Lower leg skin (tissue), 4 donors: ENCODE data around the gene CFAP119. TPM values are rescaled to one million over a fixed set of nuclear protein-coding genes. Genes with fewer than 3 reads are reported as not detected.

ENCODE experiments used
- DNase-seq, 2 donors: peaks; one replicate each; pipeline ENCODE4 v3.0.0-alpha.2; 2019; ENCODE audit warnings: low spot score in 2 of 2
- H3K4me3 ChIP-seq: fragments of 200-600 bp; sonication (generic); 2 replicates; pipeline ENCODE4 v1.5.1; 2017; ENCODE audit warnings: mild to moderate bottlenecking, low read depth; ENCODE audit not compliant: poor library complexity, severe bottlenecking
- POLR2A ChIP-seq, 2 donors: fragments of 450-650 bp; IDR thresholded peaks; one replicate each; pipeline ENCODE4 v1.6.1; 2016 to 2017; ENCODE audit warnings: antibody characterized with exemption in 2 of 2, mild to moderate bottlenecking in 1 of 2, moderate library complexity in 1 of 2
- WGBS, 2 donors: methylation state at CpG; one replicate each; pipeline ENCODE4 v1.1.5; 2018; 5-methylcytosine and 5-hydroxymethylcytosine counted together
- intact Hi-C: fragments of 100-400 bp; cut with DNase I; formaldehyde crosslinking; loops from one replicate; pipeline ENCODE4 v1.15.0; 2023; ENCODE audit warnings: low total_unique reads
- total RNA-seq, 4 donors: library from RNA; depleted of rRNA; stranded (reverse); fragments of >200 nt; gene quantifications; one replicate each; pipeline ENCODE4 v1.1.0, GENCODE V29; 2016
- TF ChIP-seq, protein P1 (sequence below), 3 donors: fragments of 450-650 bp; IDR thresholded peaks; one replicate each; pipeline ENCODE4 v1.5.1; 2016; ENCODE audit warnings: antibody characterized with exemption in 3 of 3, mild to moderate bottlenecking in 3 of 3, moderate library complexity in 2 of 3

The CFAP119 gene
- total RNA-seq, 4 donors from 2014 or later: 1.2 to 4.1 (median 2.6) TPM

DNA sequence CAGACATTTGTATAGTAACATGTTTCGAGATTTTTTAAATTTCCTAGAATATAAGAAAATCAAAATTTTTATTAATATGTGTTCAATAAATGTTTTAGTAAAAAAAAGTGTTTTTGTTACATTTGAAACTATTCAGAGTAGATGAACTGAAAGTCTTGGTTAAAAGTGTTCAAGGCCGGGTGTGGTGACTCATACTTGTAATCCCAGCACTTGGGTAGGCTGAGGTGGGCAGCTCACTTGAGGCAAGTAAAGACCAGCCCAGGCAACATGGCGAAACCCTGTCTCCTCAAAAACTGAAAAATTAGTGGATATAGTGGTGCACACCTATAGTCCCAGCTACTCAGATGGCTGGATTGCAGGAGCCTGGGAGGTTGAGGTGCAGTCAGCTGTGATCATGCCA, 30.5 kb downstream of the CFAP119 start:
- TF ChIP-seq, protein P1, sequence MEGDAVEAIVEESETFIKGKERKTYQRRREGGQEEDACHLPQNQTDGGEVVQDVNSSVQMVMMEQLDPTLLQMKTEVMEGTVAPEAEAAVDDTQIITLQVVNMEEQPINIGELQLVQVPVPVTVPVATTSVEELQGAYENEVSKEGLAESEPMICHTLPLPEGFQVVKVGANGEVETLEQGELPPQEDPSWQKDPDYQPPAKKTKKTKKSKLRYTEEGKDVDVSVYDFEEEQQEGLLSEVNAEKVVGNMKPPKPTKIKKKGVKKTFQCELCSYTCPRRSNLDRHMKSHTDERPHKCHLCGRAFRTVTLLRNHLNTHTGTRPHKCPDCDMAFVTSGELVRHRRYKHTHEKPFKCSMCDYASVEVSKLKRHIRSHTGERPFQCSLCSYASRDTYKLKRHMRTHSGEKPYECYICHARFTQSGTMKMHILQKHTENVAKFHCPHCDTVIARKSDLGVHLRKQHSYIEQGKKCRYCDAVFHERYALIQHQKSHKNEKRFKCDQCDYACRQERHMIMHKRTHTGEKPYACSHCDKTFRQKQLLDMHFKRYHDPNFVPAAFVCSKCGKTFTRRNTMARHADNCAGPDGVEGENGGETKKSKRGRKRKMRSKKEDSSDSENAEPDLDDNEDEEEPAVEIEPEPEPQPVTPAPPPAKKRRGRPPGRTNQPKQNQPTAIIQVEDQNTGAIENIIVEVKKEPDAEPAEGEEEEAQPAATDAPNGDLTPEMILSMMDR (IDR thresholded peaks at IDR 0.05): no peak
- TF ChIP-seq POLR2A (IDR thresholded peaks at IDR 0.05): no peak
- WGBS, 2 donors: 87 to 94% methylated on average over 3 of the region's 3 CpGs
- intact Hi-C loops: no loop called here
- H3K4me3 ChIP-seq: no peak overlapping the region
- no peak for DNase-seq

DNA sequence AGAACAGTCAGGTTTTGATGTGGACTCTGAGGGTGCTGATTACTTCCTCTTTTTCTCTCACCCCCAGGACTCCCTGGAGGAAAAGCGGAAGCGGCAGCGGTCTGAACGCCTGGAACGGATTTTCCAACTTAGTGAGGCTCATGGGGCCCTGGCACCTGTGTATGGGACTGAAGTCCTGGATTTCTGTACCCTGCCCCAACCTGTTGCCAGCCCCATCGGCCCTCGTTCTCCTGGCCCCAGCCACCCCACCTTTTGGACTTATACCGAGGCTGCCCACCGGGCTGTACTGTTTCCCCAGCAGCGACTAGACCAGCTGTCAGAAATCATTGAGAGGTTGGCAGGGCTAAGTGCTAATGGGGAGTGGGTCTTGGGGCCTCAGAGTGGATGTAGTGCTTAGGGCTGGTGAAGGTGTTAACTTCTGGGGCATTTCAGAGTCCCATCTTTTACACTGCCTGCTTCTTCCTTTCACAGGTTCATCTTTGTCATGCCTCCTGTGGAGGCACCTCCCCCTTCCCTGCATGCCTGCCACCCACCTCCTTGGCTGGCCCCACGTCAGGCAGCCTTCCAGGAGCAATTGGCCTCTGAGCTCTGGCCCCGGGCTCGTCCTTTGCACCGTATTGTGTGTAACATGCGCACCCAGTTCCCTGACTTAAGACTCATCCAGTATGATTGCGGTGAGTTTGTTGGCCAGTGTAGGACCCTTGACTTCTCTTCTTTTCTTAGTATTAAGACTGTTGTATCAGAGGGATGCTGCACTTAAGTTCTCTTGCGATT, 32.8 kb downstream of the CFAP119 start:
- intact Hi-C loops: loop anchor here (10.0 kb wide), 1 partner anchor 46 kb away; no protein-coding TSS in a partner anchor
- DNase-seq: no peak
- WGBS, 2 donors: 79 to 81% methylated on average over 17 of the region's 17 CpGs

DNA sequence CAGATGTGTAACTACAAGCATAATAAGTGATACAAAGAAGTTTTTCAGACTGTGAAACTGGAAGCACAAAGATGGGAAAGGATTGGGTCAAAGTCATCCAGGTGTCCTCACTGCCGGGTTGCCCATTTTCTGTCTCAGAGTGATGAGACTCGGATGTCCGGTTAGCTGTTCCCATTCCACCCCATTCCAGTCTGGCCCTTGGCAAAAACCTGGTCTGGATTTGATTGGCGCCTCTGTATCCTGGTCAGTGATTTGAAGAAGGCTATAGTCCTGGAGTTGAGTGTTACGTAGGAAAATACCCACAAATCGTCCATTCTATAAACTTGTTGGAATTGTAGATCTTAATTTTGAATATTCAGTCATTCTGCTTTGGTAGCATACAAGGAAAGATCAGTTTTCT, 33.5 kb downstream of the CFAP119 start:
- 93 to 95% methylated on average over 6 of the region's 6 CpGs for WGBS, 2 donors
- intact Hi-C loops: loop anchor here (10.0 kb wide), 1 partner anchor 46 kb away; no protein-coding TSS in a partner anchor
- DNase-seq: no peak
- TF ChIP-seq, protein P1 (IDR thresholded peaks at IDR 0.05): no peak
- TF ChIP-seq POLR2A (IDR thresholded peaks at IDR 0.05): no peak
- H3K4me3 ChIP-seq: no peak overlapping the region

More for the DNA sequence above, 32.8 kb downstream of the CFAP119 start:
- H3K4me3 ChIP-seq: no peak overlapping the region
- TF ChIP-seq, protein P1 (IDR thresholded peaks at IDR 0.05): no peak
- no peak for TF ChIP-seq POLR2A (IDR thresholded peaks at IDR 0.05)

DNA sequence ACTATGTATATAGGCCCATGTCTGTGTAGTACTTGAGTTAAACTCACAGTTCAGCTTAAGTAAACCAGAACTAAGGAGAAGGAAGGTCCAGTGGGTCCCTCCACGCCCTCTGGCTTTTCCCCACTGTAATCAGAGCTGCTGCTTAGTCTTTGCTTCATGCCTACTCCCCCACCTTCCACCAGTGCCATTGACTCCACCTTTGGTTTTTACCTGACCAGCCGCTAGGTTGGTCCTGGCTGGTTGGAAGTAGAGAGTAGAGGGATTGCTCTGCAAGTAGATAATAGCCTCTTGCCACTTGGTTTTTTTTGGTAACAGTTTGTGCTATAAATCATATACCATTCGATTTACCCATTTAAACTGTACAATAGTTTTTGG, 36.5 kb downstream of the CFAP119 start:
- H3K4me3 ChIP-seq: no peak overlapping the region
- WGBS, 2 donors: 89 to 90% methylated on average over 3 of the region's 3 CpGs
- DNase-seq: no peak
- intact Hi-C loops: loop anchor here (10.0 kb wide), 1 partner anchor 49 kb away; no protein-coding TSS in a partner anchor
- no peak for TF ChIP-seq POLR2A (IDR thresholded peaks at IDR 0.05)

DNA sequence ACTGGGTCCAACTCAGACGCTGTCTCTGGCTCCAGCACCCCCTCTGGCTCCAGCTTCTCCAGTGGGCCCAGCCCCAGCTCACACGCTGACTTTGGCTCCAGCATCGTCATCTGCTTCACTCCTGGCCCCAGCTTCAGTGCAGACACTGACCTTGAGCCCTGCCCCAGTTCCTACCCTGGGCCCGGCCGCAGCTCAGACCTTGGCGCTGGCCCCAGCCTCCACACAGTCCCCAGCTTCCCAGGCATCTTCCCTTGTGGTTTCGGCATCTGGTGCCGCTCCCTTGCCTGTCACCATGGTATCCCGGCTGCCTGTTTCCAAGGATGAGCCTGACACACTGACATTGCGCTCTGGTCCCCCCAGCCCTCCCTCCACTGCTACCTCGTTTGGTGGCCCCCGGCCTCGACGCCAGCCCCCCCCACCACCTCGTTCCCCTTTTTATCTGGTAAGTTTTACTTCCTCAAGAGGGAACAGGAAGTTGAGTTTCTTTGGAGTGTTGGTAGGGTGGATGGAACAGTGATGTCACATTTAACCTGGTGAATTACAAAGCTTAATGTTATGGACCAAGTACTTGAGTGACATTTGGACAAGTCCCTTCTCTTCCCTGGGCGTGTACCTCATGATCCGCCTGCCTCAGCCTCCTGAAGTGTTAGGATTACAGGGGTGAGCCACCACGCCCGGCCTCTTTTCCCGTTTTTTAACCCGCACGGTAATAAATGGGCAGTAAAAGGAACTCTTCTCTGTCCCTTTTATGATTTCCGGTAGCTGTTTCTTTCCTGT, 37.0 kb downstream of the CFAP119 start:
- TF ChIP-seq, protein P1 (IDR thresholded peaks at IDR 0.05): no peak
- no peak for TF ChIP-seq POLR2A (IDR thresholded peaks at IDR 0.05)
- intact Hi-C loops: loop anchor here (10.0 kb wide), 1 partner anchor 50 kb away; no protein-coding TSS in a partner anchor
- 71 to 75% methylated on average over 23 of the region's 23 CpGs for WGBS, 2 donors
- no peak for DNase-seq
- H3K4me3 ChIP-seq: no peak overlapping the region
